Measurements from ENCODE around the gene P2RX4.

Gene P2RX4

DNA sequence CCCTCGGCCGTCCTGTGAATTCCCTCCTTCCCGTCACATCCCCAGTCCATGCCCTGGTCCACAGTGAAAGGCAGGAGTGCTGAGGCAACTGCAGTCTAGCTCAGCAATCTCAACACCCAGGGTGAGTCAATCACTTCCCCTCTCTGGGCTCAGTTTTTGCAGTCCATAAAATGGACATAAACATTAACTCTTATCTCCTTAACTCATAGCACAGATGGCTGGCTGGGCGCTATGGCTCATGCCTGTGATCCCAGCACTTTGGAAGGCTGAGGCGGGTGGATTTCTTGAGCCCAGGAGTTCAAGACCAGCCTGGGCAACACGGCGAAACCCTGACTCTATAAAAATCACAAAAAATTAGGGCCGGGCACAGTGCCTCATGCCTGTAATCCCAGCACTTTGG, 54.2 kb downstream of the P2RX4 start:
- no peak for TF ChIP-seq CTCF (IDR thresholded peaks at IDR 0.05)
- no peak overlapping the region for H3K4me3 ChIP-seq
- H3K27ac ChIP-seq = no peak overlapping the region
- DNase-seq (ENCODE audit: low spot score) = no peak

DNA sequence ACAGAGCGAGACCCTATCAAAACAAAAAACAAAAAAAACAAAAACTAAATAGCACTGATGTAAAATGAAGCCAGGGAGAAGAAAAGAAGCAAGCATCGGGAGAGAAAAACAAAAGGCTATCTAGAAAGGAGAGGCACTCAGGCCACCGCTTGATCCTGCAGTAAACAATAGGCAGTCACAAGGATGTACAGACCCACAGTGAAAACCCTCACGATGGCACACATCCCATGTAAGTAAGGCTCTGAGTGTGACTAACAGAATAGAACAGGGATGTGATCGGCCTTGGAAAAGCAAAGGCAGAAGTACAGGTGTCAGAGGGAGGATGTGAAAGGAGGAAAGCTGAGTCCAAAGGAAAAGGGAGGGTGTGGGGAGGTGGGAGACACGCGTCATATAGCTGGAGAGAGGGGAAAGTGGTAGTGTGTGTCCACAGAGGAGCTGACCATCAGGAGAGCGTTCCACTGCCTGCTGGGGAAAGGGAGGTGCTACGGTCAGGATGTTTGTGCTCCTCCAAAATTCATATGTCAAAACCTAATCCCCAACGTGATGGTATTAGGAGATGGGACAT, 55.1 kb downstream of the P2RX4 start:
- DNase-seq (ENCODE audit: low spot score) = no peak
- no peak for TF ChIP-seq CTCF (IDR thresholded peaks at IDR 0.05)
- Histone ChIP-seq H3K27ac (no peak overlapping the region), H3K4me3 (no peak overlapping the region)

- no peak overlapping the region for H3K27ac ChIP-seq
- no peak for DNase-seq (ENCODE audit: low spot score)
- no peak for TF ChIP-seq CTCF (IDR thresholded peaks at IDR 0.05)
- no peak overlapping the region for H3K4me3 ChIP-seq
Observed at GRCh38 chr12:121267822-121268221, 57.9 kb downstream of the P2RX4 start.

DNA sequence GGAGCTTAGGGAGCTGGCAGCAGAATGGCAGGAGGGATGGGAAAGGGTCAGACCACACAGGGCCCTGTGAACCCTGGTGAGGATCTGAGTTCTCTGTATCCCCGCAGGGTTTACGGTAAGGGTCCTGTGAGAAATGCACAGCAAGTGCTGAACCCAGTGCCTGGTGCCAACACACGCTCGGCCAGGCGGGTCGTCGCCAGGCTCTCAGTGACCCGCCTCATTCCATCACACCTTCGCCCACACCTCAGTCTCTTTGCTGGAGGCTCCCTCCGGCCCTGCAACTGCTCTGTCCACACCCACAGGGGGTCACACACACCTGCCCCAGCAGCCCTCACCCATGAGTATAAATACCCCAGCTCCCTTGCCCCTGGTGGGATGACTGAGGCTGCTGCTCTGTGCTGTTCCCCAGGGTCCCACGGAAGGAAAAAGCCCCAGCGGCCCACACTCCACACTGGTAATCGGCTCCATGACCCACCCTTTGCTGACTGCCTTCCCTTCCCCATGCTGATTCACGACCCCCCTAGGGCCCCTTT, 63.5 kb downstream of the P2RX4 start:
- no peak overlapping the region for H3K4me3 ChIP-seq
- no peak for DNase-seq (ENCODE audit: low spot score)
- no peak overlapping the region for H3K27ac ChIP-seq
- TF ChIP-seq CTCF (IDR thresholded peaks at IDR 0.05) = no peak

DNA sequence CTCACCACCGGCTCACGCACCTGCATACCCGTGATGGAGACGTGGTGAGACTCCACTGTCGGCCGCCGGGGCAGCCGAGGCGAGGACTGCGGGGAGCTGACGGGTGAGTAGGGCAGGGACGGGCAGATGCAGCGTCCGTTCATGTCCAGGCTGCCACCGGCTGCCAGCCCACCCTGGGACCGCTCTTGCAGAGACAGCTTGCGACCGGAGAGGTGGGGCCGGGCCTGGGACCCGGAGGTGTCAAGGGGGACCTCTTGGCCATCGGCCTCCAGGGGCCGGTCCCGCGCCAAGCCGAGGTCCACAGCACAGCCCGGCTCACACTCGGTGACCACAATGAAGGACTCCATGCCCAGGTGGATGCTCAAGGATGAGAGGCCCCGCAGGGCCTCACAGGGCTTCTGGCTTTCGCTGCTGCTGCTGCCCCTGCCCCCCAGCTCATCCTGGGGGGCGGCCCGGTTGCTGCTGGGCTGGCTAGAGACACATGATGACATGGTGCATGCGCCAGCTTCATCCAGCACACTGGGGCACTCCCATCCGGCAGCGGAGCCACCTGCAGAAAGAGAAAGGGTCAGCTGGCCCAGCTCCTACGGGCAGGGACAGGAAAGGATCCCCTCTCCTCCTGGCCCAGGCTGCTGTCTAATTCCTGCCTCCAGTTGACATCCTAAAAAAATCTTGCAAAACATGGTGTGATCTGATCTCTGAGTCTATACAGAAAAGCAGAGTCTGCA, 64.3 kb downstream of the P2RX4 start:
- Histone ChIP-seq H3K27ac (no peak overlapping the region), H3K4me3 (no peak overlapping the region)
- no peak for TF ChIP-seq CTCF (IDR thresholded peaks at IDR 0.05)
- DNase-seq (ENCODE audit: low spot score) = no peak

DNA sequence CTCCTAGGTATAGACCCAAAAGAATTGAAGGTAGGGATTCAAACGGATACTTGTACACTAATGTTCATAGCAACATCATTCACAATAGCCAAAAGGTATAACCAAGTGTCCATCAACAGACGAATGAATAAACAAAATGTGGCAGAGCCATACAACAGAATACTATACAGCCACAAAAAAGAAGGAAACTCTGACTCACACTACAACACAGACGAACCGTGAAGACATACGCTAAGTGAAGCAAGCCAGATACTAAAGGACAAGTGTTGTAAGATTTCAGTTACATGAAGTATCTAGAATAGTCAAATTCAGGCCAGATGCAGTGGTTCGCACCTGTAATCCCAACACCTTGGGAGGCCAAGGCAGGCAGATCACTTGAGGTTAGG, 67.4 kb downstream of the P2RX4 start:
- H3K4me3 ChIP-seq = no peak overlapping the region
- no peak overlapping the region for H3K27ac ChIP-seq

More for the DNA sequence above, 67.4 kb downstream of the P2RX4 start:
- no peak for DNase-seq (ENCODE audit: low spot score)
- no peak for TF ChIP-seq CTCF (IDR thresholded peaks at IDR 0.05)

All from coronary artery (tissue), 2 donors.